HG02885 (cell line): ENCODE measurements around the gene PPP2R2C.

Source experiments
- ATAC-seq: cut with Tn5 transposase; IDR thresholded peaks from one replicate; pipeline ENCODE4 v1.9.1; 2021; ENCODE audit warnings: mild to moderate bottlenecking; ENCODE audit not compliant: unreplicated experiment, poor library complexity

Gene PPP2R2C

DNA sequence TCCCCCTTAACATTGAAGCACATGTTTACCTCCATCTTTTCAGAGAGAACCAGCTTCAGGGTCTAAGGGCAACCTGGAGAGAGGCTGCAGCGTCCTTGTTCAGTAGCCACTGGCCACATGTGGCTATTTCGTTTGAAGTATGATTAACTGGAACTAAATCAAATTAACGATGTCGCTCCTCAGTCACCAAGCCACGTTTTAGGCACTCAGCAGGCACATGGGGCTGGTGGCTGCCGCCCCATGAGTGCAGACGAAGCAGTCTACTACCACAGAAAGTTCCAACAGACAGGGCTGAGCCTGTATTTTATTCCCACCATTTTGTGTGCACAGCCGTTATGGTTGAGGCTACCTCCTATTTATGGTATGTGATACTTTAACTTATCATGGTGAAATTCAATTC is 103.4 kb downstream of the PPP2R2C start:
- no peak for ATAC-seq

DNA sequence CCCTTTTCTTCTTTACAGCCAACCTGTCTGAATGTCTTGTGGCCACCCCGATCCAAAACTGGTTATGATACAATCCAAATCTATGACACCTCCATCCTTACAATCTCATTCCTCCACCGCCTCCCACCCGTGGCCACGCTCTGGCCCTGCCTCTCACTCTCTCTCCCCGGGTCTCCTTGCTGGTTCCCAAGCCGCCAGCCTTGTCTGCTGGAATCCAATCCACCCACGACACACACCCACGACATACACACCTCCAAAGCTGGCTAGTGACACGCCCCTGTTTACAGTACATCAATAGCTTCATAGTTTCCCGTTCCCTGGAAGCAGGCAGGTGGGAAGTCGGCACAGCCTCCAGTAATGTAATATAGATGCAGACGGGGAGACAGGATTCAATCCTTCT is 103.8 kb downstream of the PPP2R2C start:
- no peak for ATAC-seq

DNA sequence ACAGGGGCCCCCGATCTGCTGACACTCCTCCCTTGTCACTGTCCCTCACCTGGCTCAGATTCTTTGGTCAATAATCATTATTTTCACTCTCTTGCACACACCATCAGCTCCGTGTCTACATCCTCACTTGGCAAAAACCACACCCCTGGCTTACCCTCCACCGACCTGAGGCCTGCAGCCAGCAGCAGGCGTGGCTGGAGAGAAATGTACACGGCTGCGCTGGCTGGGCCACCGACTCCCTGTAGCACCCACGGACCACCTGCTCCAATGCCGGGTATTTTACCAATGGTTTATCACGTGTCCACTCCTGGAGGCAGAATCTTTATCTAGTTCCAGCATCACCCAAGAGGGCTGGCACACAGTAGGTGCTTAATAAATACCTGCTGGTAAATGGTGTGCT is 104.3 kb downstream of the PPP2R2C start:
- ATAC-seq, result no peak

DNA sequence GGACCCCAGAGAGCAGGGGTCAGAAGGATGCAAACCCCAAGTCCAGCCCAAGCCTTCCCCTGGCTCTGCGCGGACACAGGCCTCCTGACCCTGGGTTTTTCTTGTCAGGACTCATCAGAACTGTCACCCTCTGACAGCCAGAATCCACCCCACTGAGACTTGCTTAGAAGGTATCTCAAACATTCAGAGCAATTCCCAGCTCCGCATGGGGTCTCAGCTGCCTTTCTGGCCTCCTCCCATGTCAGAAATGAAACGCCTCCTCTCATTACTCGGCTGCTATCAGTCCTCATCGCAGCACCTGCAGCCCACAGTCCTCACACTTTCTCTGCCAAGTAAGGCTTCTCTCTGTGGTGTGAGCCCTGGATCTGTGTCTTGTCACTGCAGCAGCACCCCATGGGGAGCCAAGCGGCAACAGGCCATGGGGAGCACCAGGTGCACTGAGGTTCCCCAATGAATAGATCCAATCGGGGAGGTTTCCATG is 105.0 kb downstream of the PPP2R2C start:
- no peak for ATAC-seq

DNA sequence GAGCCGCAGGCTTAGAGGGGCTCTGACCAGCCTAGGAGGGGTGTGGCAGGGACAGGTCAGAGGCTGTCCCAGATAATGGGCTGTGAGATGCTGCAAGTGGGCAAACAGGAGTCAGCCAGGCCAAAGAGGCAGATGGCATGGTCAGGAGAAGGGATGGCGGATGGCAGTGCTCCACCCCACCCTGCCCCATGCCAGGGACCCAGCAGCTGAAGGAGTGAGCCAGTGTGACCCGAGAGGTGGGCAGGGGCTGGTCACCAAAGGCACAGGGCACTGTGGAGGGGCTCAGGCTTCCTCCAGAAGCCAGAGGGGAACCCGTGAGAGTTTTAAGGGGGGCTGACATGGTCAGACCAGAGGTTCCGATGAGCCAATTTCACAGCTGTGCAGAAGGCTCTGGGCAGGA is 105.8 kb downstream of the PPP2R2C start:
- no peak for ATAC-seq

DNA sequence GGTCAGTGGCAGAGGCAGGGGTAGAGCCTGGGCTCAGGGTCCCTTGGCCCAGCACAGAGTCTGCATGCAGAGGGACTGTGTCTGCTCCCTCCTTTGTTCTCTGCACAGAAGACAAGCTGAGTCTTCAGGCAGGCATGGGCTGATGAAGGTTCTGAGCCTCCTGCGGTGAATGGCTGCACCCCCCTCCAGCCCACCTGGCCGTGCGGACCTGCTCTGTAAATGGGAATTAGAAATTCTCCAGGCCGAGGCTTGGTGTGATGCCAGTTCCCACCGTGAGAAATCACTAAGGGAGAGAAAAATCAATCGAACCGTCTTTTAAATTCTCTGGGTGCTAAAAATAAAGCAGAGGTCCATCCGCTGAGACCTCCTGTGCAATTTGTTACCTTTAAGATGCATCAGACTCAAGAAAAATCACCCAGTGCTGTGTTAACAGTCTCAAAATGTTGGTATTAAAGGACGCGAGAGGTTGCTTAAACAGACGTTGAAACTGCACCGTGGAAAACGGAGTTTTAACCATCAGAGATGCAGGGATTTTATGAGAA is 106.8 kb downstream of the PPP2R2C start:
- no peak for ATAC-seq

DNA sequence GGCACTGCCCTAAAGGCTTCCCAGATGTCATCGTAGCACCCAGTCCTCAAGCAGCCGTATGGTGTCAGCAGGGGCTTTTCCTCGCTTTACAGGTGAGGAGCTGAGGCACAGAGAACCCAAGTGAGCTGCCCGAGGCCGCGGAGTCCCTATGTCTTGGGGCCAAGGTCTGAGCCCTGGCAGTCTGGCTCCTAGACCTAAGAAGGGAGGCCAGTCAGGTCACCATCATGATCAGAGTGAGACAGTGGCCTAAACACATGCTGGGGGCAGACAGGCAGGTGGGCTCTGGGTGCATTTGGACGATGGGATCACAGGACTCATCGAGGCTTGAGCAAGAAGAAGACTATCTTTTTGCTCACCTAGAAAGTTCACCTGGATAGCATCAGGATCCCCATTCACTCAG is 107.8 kb downstream of the PPP2R2C start:
- no peak for ATAC-seq

DNA sequence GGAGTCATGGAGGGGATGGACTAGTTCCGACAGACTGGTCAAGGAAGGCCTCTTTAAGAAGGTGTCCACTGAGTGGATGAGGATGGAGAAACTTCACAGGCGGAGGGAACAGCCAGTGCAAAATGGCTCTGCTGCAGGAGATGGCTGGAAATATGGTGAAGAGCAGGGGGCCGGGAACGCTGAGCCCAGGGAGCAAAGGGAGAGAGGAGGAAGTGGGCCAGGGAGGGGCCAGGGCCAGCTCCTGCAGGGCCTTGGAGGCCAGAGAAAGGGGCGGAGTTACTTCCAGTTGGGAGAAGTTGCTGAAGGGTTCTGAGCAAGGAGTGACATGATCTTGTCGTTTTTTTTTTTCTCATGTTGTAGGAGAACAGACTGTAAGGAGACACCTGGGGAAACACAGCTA is 108.3 kb downstream of the PPP2R2C start:
- no peak for ATAC-seq

DNA sequence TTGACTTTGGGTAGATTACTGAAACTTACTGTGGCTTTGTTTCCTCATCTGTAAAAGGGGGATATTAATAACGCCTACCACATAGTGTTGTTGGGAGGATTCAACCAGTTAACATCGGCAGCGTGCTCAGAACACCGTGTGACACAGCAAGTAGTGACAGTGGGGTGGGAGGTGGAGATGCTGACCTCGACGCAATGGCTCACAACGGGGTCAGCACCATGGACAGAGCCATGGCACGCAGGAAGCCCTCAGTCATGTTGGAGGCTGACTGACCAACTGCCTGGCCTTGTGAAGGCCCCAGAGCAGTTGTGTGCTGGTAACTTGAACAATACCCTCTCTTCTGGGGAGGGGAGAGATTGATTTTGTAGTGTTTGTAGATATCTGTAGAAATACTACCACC is 109.5 kb downstream of the PPP2R2C start:
- no peak for ATAC-seq

DNA sequence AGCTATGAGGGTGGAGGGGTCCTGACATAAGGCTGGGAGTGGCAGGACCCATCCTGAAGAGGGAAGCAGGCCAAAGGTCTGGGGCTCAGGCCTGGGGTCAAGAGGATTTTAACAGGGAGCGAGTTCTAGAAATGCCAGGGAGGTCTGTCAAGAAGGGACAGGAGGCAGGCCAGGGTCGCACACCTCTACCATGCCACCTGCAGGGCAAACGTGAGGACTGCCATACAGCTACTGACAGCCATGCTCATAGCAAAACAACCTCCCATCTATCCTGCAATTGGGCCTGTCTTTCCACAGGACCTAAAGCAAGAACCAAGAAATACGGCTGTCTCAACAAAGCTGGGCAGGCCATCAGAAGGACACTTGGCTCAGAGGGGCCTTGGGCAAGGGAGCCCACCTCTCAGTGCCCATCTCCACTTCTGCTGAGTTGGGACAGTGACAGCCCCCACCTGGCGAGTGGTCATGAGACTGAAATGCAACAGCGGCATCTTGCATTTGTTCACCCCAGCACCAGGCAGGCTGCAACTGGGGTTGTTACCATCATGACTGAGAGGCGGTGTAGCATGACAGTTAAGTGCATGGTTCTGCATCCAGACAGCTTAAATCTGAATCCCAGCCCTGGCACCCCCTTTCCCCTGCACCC is 110.0 kb downstream of the PPP2R2C start:
- ATAC-seq, result no peak

DNA sequence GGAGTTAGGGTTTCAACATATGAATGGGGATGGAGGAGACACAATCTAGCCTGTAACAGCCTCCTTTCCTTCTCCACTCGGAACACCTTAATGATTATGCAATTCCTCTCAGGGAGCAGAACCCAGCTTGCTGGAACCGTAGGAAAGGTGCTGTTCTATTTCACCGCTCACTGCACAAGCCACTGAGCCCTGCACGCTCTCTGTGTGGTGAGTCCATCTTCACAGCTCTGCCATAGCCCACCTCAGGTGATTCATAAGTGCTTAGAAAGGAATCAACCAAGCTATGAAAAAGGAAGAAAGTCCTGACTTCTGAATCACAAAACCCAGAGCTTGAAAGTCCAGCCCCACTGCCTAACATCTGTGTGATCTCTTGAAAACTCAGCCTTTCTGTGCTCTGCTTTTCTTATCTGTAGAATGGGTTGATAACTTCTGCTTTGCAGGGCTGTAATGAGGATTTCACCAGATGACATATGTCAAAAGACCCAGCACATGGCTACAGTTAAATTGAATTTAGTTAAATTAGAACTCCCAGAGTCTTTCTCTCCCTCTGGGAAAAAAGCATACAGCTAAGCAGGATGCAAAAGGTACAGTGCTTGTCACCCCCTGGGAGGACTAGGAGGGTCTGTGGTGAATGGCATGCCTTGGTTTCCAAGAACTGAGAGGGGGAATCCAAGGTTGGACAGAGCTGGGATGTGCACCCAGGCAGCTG is 111.2 kb downstream of the PPP2R2C start:
- no peak for ATAC-seq

DNA sequence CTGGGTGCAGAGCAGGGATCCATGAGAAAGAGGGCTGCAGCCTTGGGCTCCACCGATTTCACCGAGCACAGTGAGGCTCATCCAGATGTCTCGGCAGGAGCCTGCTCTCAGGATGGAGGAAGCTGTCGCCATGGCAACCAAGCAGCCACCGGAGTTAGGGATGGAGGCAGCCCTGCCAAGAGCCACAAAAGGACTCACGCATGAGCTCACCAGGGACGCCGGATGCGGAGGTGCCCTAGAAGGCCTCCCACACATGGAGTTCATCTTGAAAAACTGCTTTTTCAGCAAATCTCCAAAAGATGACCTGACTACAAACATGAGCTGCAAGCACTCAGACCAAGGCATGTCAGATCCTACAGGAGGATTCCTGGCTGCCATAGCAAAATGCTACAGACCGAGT is 112.0 kb downstream of the PPP2R2C start:
- ATAC-seq, result no peak

DNA sequence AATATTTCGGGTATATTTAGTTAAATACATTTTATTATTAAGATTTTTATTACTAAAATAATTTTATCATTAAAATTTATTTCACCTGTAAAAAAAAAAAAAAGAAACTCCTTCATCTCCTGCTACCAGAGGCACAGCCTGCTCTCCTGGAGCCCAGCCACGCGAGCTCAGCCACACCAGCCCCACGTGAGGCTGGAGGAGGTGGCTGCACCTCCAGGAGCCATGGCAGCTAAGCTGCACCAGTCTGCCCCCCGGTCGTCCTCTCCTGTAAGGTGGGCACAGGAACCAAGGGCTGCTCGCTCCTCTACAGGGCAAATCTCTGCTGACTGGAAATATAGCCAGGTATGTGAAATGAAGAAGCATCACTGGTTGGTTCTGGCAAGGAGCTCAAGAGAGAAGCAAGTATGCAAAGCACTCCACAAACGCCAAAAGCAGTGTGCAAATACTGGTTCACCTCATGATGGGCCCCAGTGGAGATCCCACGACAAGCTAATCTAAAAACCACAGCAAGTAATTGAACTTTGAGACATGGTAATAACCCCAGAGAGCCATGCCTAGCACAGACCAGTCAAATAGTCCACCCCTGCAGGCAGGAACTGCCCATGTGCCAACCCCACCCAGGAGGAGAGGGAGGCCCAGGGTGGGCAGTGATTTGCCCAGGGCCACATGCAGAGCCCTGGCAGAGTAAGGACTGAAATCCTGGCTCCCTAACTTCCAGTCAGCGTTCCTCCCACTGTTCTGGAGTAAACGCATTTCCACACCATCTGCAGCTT is 112.7 kb downstream of the PPP2R2C start:
- ATAC-seq, result no peak

DNA sequence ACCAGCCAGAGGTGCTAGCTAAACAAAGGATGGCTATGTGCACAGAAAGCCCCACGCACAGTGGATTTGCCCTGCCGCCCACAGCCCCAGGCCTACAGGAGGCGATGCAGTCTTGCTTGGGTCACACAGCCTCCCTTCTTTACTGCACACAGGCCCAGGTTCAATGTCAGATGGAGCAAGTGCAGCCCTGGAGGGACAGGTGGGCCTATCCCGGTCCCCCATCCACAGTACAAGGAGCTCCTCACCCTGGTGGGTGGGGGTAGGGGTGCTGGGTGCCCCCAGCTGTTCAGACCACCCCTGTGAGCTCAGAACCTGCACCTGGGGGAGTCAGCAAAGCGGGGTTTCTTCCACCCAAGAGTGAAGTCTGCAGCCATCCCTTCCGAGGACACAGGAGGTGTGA is 114.9 kb downstream of the PPP2R2C start:
- ATAC-seq, result no peak

DNA sequence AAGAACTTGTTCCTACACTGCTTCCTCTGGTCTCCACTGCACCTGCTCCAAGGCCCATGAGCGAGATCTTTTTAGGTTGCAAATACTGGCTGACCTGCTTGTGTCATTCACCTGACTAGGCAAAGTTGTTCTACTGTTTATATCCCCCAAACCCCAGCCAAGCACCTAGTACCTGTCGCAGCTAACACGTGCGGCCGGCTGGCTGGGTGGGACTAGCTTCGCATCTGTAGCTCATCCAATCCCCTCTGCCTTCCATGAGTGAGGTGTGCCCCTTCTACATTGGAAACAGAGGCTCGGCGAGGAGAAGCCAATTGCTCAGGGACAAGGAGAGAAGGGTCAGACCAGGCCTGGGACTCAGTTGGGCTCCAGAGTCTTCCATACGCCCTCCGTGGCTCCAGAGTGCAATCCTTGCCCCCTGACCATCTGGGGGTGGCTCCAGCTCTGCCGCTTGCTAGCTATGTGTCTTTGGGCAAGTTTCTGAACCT is 116.3 kb downstream of the PPP2R2C start:
- no peak for ATAC-seq

DNA sequence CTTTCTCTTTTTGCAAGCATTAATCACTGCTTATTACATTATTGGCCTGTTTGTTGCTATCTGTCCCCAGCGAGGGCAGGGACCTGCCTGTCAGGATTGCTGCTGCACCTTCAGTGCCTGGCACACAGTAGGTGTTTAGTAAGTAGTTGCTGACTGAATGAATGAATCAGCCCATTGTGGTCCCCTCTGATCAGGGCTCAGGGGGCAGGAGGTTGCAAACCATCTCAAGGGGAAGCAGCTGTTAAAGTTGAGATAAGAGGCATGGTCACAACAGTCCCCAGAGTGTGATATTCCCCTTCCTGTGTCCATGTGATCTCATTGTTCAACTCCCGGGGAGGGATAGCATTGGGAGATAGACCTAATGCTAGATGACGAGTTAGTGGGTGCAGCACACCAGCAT is 117.4 kb downstream of the PPP2R2C start:
- no peak for ATAC-seq

DNA sequence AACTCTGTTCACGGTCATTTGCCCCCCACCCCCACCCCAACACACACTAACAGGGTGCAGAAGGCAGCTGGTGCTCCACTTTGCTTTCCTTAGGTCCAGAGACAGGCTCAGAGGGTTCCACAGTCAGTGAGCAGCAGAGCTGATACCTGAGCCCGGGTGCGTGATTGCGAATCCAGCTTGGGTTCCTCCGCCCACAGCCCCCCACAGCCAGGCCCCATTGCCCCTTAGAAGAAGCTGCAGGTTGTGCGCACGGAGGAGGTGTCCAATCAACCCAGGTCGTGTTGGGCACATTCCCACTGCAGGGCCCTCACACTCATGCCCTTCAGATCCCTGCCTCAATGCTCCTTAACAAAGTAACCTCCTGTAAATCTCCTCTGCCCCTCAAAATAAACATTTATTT is 117.8 kb downstream of the PPP2R2C start:
- no peak for ATAC-seq

DNA sequence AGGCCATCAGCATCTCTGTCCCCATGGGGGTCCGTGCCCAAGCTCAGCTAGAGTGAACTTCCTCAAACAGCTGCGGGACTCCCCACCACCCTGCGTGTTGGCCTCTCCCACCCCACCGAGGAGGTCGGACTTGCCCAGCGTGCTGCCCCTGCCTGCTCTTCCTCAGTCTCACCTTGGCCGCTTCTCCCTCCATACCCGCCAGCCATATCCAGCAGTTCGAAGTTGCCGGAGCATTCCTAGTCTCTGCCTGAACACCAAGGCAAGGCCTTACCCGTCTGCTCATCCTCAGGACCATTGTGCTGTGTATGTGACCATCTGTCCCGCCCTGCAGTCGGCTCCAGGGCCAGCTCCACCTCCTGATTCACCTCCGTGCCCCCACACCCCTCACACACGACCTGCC is 118.3 kb downstream of the PPP2R2C start:
- no peak for ATAC-seq

DNA sequence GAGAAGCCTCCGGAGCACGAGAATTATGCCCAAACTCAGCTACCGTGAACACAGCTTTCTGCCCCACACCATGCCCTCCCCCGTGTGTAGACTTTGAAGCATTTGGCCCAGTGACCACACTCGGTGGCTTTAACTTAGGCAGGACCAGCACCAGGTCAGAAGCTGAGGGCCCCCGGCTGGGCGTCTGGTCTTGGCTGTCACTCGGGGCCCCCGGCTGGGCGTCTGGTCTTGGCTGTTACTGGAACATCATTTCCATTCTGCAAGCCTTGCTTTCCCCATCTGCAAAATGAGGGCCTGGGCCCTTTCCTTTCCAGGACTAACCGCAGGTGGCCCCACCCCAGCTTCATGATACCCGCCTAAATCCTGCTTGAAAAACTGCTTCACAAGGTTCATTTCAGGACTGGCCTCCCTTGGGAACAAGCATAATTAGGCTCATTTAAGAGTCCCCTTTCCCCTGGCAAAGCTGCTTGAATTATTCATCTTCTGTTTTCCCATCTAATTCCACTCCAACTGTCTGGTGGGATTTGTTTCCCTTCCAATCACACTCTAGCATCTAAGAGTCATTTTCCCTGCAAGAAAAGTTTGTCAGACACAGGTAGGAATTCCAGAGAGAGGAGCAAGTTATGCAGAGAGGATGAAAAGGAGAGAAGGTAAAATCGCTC is 120.3 kb downstream of the PPP2R2C start:
- no peak for ATAC-seq

DNA sequence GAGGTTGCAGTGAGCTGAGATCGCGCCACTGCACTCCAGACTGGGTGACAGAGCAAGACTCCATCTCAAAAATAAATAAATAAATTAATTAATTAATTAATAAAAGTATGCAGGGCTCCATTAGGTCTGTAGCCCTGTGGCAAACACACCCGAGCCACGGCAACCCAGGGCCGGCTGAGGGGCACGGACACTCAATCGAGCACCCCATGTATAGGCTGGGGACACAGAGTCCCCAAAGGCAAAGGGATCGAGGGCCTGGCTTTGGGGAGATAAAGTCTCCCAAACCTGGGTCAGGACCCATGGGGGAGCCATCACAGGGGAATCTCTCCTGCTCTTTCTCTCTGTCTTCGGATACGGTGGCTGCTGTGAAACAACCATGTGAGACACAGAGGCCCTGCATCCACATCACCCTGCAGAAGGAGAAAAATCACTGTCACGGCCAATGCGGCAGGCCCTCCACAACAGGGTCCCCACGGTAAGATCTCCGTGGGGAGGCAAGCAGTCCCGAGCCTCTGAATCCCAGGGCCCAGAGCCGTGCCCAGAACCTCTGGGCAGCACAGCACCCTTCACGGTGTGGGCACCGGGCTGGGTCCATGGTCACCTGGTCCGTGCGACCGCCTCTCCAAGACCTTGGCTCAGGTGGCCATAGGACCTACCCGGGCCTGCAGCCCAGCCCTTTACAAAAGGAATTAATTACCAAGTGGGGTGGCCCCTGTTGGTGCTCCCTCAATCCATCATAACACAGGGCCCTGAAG is 121.0 kb downstream of the PPP2R2C start:
- ATAC-seq, result no peak
